ENCODE results near the gene HYDIN. TPM values are rescaled to one million over a fixed set of nuclear protein-coding genes. Genes with fewer than 3 reads are reported as not detected.

HYDIN gene
- 10 to 100 TPM in 1 of 4 donors, 1 to 10 TPM in 2, under 1 TPM in 1; 0.35 to 10.3 (median 4.3) TPM for total RNA-seq

GRCh38 chr16:71230122-71230845, at the start of gene HYDIN:
HYDIN (minus strand) TSS chr16:71230722; CDS start chr16:71186895, 43,827 bp downstream.
- WGBS, 2 donors (ENCODE audit: low coverage in 1 of 2) = 14 to 15% methylated on average over 11 to 28 of the region's 38 CpGs
- no peak within 1 kb of the TSS for H3K4me3 ChIP-seq
- H3K27me3 ChIP-seq = peaks cover 39% of the 10 kb centered on the region
- TF ChIP-seq CTCF (IDR thresholded peaks at IDR 0.05) (no peak), POLR2AphosphoS5 (IDR thresholded peaks at IDR 0.05) (no peak), EP300 (IDR thresholded peaks at IDR 0.05) (no peak), POLR2A (IDR thresholded peaks at IDR 0.05) (no peak)
- no peaks in the 10 kb centered on the region for H3K36me3 ChIP-seq
- no peaks in the 10 kb centered on the region for H3K4me1 ChIP-seq
- peaks cover 0 to 46% (median 0%) of the 10 kb centered on the region in 3 donors for H3K9me3 ChIP-seq
- no peak within 1 kb of the TSS for H3K27ac ChIP-seq
- no peak for ATAC-seq

GRCh38 chr16:71276589-71277334, 46.2 kb upstream of the HYDIN start:
- Histone ChIP-seq H3K36me3 (no peaks in the 10 kb centered on the region), H3K4me3 (no peak overlapping the region), H3K4me1 (no peaks in the 10 kb centered on the region), H3K27ac (no peak overlapping the region), H3K9me3 (peaks cover 0 to 10% (median 0%) of the 10 kb centered on the region in 3 donors), H3K27me3 (no peaks in the 10 kb centered on the region)
- 92 to 96% methylated on average over 4 of the region's 4 CpGs for WGBS, 2 donors (ENCODE audit: low coverage in 1 of 2)
- ATAC-seq = no peak
- no peak for TF ChIP-seq POLR2A (IDR thresholded peaks at IDR 0.05)
- no peak for TF ChIP-seq CTCF (IDR thresholded peaks at IDR 0.05)
- TF ChIP-seq EP300 (IDR thresholded peaks at IDR 0.05) = no peak
- no peak for TF ChIP-seq POLR2AphosphoS5 (IDR thresholded peaks at IDR 0.05)

- no peak for TF ChIP-seq POLR2AphosphoS5 (IDR thresholded peaks at IDR 0.05)
- no peak for TF ChIP-seq EP300 (IDR thresholded peaks at IDR 0.05)
- no peak for TF ChIP-seq CTCF (IDR thresholded peaks at IDR 0.05)
- TF ChIP-seq POLR2A (IDR thresholded peaks at IDR 0.05) = no peak
- Histone ChIP-seq H3K4me1 (no peaks in the 10 kb centered on the region), H3K36me3 (no peaks in the 10 kb centered on the region), H3K9me3 (peaks cover 0 to 10% (median 0%) of the 10 kb centered on the region in 3 donors), H3K27ac (no peak overlapping the region), H3K27me3 (no peaks in the 10 kb centered on the region), H3K4me3 (no peak overlapping the region)
- WGBS, 2 donors (ENCODE audit: low coverage in 1 of 2) = 88 to 100% methylated on average over 1 of the region's 1 CpG
- ATAC-seq = no peak
Observed at GRCh38 chr16:71273384-71273783, 42.9 kb upstream of the HYDIN start.

GRCh38 chr16:71264299-71264698, 33.8 kb upstream of the HYDIN start:
- no peak overlapping the region for H3K4me3 ChIP-seq
- no peaks in the 10 kb centered on the region for H3K27me3 ChIP-seq
- H3K27ac ChIP-seq = no peak overlapping the region
- H3K36me3 ChIP-seq = no peaks in the 10 kb centered on the region
- no peak for TF ChIP-seq POLR2AphosphoS5 (IDR thresholded peaks at IDR 0.05)
- H3K4me1 ChIP-seq = no peaks in the 10 kb centered on the region
- WGBS, 2 donors (ENCODE audit: low coverage in 1 of 2) = 36 to 56% methylated on average over 3 of the region's 3 CpGs
- ATAC-seq = no peak
- no peaks in the 10 kb centered on the region for H3K9me3 ChIP-seq

GRCh38 chr16:71263582-71263981, 33.1 kb upstream of the HYDIN start:
- H3K4me1 ChIP-seq = no peaks in the 10 kb centered on the region
- no peak overlapping the region for H3K4me3 ChIP-seq
- no peak for ATAC-seq
- TF ChIP-seq POLR2AphosphoS5 (IDR thresholded peaks at IDR 0.05) = no peak
- no peak for TF ChIP-seq CTCF (IDR thresholded peaks at IDR 0.05)
- no peak for TF ChIP-seq POLR2A (IDR thresholded peaks at IDR 0.05)
- TF ChIP-seq EP300 (IDR thresholded peaks at IDR 0.05) = no peak
- no peaks in the 10 kb centered on the region for H3K36me3 ChIP-seq
- no peak overlapping the region for H3K27ac ChIP-seq
- no peaks in the 10 kb centered on the region for H3K27me3 ChIP-seq
- H3K9me3 ChIP-seq = no peaks in the 10 kb centered on the region
- 64 to 68% methylated on average over 3 of the region's 3 CpGs for WGBS, 2 donors (ENCODE audit: low coverage in 1 of 2)

All from gastroesophageal sphincter (tissue), 4 donors.